ENCODE data around the gene ABHD2.
"Not testable (repeated sequence)": the region's sequence is repeated elsewhere in the genome, so short reads cannot be mapped to it uniquely, and the experiment has no call there.

ABHD2 gene

DNA sequence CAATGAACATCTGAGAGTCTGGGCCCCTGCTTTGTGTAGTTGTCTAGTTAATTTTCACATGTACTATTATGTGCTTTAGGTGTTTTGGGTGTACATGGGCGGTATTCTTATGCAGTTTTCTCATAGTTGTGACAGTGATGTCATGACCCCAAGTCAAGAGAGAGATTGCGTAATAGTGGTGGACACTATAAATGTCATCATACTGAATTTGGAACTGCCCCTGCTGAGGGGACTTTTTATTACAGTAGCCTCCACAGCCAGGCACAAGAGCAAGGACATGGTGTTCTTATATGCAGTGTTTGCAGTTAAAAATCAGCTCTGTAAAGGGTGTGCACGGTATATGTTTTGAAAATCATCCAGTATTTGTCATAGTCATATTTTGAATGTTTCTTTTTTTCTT is 29.5 kb downstream of the ABHD2 start:
- Histone ChIP-seq H3K36me3 (ENCODE audit: control insufficient read depth in 4 of 4, insufficient read depth in 4 of 4, low read length in 3 of 4) (peaks cover 15 to 76% (median 56%) of the 10 kb centered on the region in 4 experiments), H3K27me3 (replicated peaks in 2 of 5; ENCODE audit: control insufficient read depth in 4 of 5, insufficient read depth in 5 of 5, low read length in 4 of 5) (no peaks in the 10 kb centered on the region), H3K4me3 (ENCODE audit: control insufficient read depth in 1 of 7, extremely low read depth in 1 of 7, insufficient read depth in 4 of 7, low read depth in 2 of 7, low read length in 6 of 7) (no peak overlapping the region), H3K4me1 (ENCODE audit: control extremely low read depth in 1 of 4, control insufficient read depth in 4 of 4, insufficient read depth in 4 of 4, low read length in 3 of 4) (peaks cover 5 to 29% (median 13%) of the 10 kb centered on the region in 4 experiments), H3K9me3 (ENCODE audit: control extremely low read depth in 1 of 5, control insufficient read depth in 4 of 5, insufficient read depth in 2 of 5, low read depth in 1 of 5, low read length in 4 of 5) (no peaks in the 10 kb centered on the region), H3K27ac (ENCODE audit: insufficient read depth in 1 of 2, low read depth in 1 of 2, low read length in 2 of 2, poor library complexity in 1 of 2, severe bottlenecking in 2 of 2) (peak overlapping the region in 1 of 2 experiments; percentile 36)
- DNase-seq: no peak
- ChIA-PET CTCF (interaction anchor here (0.7 to 2.9 kb wide), 10 partner anchors 9 to 60 kb away, joined by 3 to 12 read pairs (median 4); no protein-coding TSS in a partner anchor), POLR2A (no interaction called here)
- WGBS (ENCODE audit: insufficient coverage): 100% methylated on average over 1 of the region's 3 CpGs

DNA sequence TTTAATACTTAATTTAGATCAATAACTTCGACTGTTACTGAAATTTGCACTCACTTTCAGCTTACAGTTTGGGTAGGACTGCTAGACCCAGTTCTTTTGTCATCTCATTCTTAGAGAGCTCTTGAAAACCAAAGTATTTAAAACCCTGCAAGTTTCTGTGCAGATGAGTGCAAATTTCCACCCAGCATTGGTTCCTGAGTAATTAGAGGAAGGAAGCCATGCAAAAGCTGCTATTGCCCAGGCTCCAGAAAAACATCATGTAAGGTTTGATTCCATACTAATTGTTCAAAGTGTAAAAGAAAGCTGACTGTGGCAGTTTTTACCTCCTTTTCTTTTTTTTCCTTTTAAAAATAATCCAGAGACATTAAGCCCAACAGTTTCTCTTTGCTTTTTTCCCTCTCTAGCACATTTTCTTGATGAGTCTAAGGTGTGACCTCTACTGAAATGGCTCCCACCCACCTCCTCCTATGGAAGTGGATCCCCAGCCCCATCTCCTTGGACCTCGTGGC is 30.3 kb downstream of the ABHD2 start:
- ChIA-PET CTCF (interaction anchor here (1.3 to 2.9 kb wide), 8 partner anchors 8 to 61 kb away, joined by 3 to 12 read pairs (median 6); no protein-coding TSS in a partner anchor), POLR2A (interaction anchor here (0.7 to 1.6 kb wide), 2 partner anchors 14 to 27 kb away, joined by 3 read pairs; no protein-coding TSS in a partner anchor)
- DNase-seq: peak in 2 of 3 donors; percentile 46 to 58
- Histone ChIP-seq H3K27me3 (replicated peaks in 2 of 5; ENCODE audit: control insufficient read depth in 4 of 5, insufficient read depth in 5 of 5, low read length in 4 of 5) (no peaks in the 10 kb centered on the region), H3K27ac (ENCODE audit: insufficient read depth in 1 of 2, low read depth in 1 of 2, low read length in 2 of 2, poor library complexity in 1 of 2, severe bottlenecking in 2 of 2) (peak overlapping the region in 1 of 2 experiments; percentile 36), H3K4me3 (ENCODE audit: control insufficient read depth in 1 of 7, extremely low read depth in 1 of 7, insufficient read depth in 4 of 7, low read depth in 2 of 7, low read length in 6 of 7) (no peak overlapping the region), H3K4me1 (ENCODE audit: control extremely low read depth in 1 of 4, control insufficient read depth in 4 of 4, insufficient read depth in 4 of 4, low read length in 3 of 4) (peaks cover 5 to 29% (median 13%) of the 10 kb centered on the region in 4 experiments), H3K36me3 (ENCODE audit: control insufficient read depth in 4 of 4, insufficient read depth in 4 of 4, low read length in 3 of 4) (peaks cover 19 to 81% (median 59%) of the 10 kb centered on the region in 4 experiments), H3K9me3 (ENCODE audit: control extremely low read depth in 1 of 5, control insufficient read depth in 4 of 5, insufficient read depth in 2 of 5, low read depth in 1 of 5, low read length in 4 of 5) (no peaks in the 10 kb centered on the region)
- WGBS (ENCODE audit: insufficient coverage): 75% methylated on average over 2 of the region's 2 CpGs

DNA sequence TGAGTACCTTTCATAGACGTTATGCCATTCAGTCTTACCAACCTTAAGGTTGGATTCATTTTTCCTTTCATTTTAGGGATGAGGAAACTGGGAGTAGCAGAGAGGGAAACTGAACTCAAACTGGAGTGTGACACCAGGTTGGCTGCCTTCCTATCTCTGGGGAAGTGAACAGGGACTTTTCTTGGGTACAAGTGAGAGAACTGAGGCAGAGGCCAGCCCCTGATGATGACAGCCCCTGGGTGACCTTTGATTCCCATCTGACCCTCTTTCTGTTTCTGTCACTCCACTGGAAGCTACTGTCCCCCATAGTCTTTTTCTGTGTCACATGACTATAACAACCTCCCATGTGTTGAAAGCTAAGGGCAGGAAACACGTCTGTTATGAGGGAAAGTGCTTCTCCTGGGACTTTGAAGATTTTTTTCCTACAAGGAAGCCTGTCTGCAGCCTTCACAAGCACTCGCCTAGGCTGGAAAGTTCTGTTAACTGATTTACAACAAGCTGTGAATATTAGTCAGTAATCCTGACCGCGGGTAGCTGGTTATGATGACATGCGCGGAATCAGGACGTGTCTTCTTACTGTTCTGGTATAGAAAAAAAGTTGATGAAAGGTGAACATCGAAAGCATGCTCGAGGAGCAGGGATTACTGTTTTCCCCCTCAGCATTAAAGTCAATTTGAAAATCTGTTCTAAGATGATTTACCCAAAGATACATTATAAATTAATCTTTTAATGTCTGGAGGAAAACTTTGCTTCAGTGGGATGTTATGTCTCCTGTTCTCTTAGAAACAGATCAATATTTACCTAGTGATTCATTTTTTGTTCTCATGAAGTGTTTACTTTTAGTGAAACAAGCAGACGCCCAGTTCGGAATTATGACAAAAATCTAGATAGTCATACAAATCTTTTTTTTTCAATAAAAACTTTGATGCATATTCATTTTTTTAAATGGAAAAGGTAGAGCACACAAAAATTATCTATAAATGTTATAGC is 31.5 kb downstream of the ABHD2 start:
- peaks cover 17 to 82% (median 58%) of the 10 kb centered on the region in 4 experiments for H3K36me3 ChIP-seq (ENCODE audit: control insufficient read depth in 4 of 4, insufficient read depth in 4 of 4, low read length in 3 of 4)
- H3K4me3 ChIP-seq (ENCODE audit: control insufficient read depth in 1 of 7, extremely low read depth in 1 of 7, insufficient read depth in 4 of 7, low read depth in 2 of 7, low read length in 6 of 7): no peak overlapping the region
- peaks cover 5 to 29% (median 12%) of the 10 kb centered on the region in 4 experiments for H3K4me1 ChIP-seq (ENCODE audit: control extremely low read depth in 1 of 4, control insufficient read depth in 4 of 4, insufficient read depth in 4 of 4, low read length in 3 of 4)
- WGBS (ENCODE audit: insufficient coverage): 96% methylated on average over 4 of the region's 12 CpGs
- CTCF ChIA-PET: interaction anchor here (1.3 to 3.9 kb wide), 8 partner anchors 9 to 62 kb away, joined by 3 to 13 read pairs (median 7); no protein-coding TSS in a partner anchor
- H3K27ac ChIP-seq (ENCODE audit: insufficient read depth in 1 of 2, low read depth in 1 of 2, low read length in 2 of 2, poor library complexity in 1 of 2, severe bottlenecking in 2 of 2): no peak overlapping the region
- H3K27me3 ChIP-seq (replicated peaks in 2 of 5; ENCODE audit: control insufficient read depth in 4 of 5, insufficient read depth in 5 of 5, low read length in 4 of 5): no peaks in the 10 kb centered on the region
- DNase-seq: no peak
- POLR2A ChIA-PET: interaction anchor here (1.6 kb wide), 1 partner anchor 29 kb away, joined by 3 read pairs; no protein-coding TSS in a partner anchor
- no peaks in the 10 kb centered on the region for H3K9me3 ChIP-seq (ENCODE audit: control extremely low read depth in 1 of 5, control insufficient read depth in 4 of 5, insufficient read depth in 2 of 5, low read depth in 1 of 5, low read length in 4 of 5)

DNA sequence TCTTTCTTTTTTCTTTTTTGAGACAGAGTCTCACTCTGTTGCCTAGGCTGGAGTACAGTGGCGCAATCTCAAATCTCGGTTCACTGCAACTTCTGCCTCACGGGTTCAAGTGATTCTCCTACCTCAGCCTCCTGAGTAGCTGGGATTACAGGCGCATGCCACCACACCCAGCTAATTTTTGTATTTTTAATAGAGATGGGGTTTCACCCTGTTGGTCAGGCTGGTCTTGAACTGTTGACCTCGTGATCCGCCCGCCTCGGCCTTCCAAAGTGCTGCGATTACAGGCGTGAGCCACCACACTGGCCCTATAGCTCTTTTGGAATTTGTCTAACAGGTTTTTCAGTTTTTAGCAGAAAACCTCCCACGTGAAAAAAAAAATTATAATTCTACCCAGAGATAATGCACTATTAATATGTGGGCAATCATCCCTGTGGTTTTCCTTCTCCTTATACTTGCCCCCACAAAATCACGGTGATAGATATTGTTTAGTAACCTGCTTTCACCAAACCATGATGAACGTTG is 32.3 kb downstream of the ABHD2 start:
- H3K4me3 ChIP-seq (ENCODE audit: control insufficient read depth in 1 of 7, extremely low read depth in 1 of 7, insufficient read depth in 4 of 7, low read depth in 2 of 7, low read length in 6 of 7); H3K9me3 ChIP-seq (ENCODE audit: control extremely low read depth in 1 of 5, control insufficient read depth in 4 of 5, insufficient read depth in 2 of 5, low read depth in 1 of 5, low read length in 4 of 5); H3K27ac ChIP-seq (ENCODE audit: insufficient read depth in 1 of 2, low read depth in 1 of 2, low read length in 2 of 2, poor library complexity in 1 of 2, severe bottlenecking in 2 of 2); POLR2A ChIA-PET; DNase-seq; H3K27me3 ChIP-seq (replicated peaks in 2 of 5; ENCODE audit: control insufficient read depth in 4 of 5, insufficient read depth in 5 of 5, low read length in 4 of 5): not testable (repeated sequence)
- CTCF ChIA-PET: interaction anchor here (1.3 to 3.9 kb wide), 5 partner anchors 9 to 51 kb away, joined by 3 to 13 read pairs (median 7); no protein-coding TSS in a partner anchor
- 93% methylated on average over 8 of the region's 13 CpGs for WGBS (ENCODE audit: insufficient coverage)
- H3K36me3 ChIP-seq (ENCODE audit: control insufficient read depth in 4 of 4, insufficient read depth in 4 of 4, low read length in 3 of 4): peaks cover 15 to 80% (median 54%) of the 10 kb centered on the region in 4 experiments
- peaks cover 5 to 26% (median 10%) of the 10 kb centered on the region in 4 experiments for H3K4me1 ChIP-seq (ENCODE audit: control extremely low read depth in 1 of 4, control insufficient read depth in 4 of 4, insufficient read depth in 4 of 4, low read length in 3 of 4)

DNA sequence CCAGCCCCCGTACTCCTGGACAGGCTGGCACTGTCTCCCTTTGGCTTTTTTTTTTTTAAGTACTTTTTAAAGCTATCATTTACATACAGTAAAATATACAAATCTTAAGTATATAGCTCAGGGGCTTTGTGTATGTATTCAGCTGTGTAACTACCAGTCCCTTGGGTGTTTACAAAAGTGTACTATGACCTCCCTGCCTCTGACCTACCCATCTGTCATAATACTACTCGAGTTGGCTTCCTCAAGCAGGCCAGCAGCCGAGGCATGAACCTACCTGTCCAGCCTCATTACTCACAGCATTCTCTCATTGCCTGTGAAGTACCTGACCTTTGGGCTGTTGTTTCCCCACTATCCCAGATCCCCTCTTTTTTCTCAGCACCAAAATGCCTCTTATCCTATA is 33.2 kb downstream of the ABHD2 start:
- Histone ChIP-seq H3K27ac (ENCODE audit: insufficient read depth in 1 of 2, low read depth in 1 of 2, low read length in 2 of 2, poor library complexity in 1 of 2, severe bottlenecking in 2 of 2) (no peak overlapping the region), H3K36me3 (ENCODE audit: control insufficient read depth in 4 of 4, insufficient read depth in 4 of 4, low read length in 3 of 4) (peaks cover 19 to 80% (median 54%) of the 10 kb centered on the region in 4 experiments), H3K4me3 (ENCODE audit: control insufficient read depth in 1 of 7, extremely low read depth in 1 of 7, insufficient read depth in 4 of 7, low read depth in 2 of 7, low read length in 6 of 7) (no peak overlapping the region), H3K9me3 (ENCODE audit: control extremely low read depth in 1 of 5, control insufficient read depth in 4 of 5, insufficient read depth in 2 of 5, low read depth in 1 of 5, low read length in 4 of 5) (no peaks in the 10 kb centered on the region), H3K4me1 (ENCODE audit: control extremely low read depth in 1 of 4, control insufficient read depth in 4 of 4, insufficient read depth in 4 of 4, low read length in 3 of 4) (peaks cover 5 to 26% (median 10%) of the 10 kb centered on the region in 4 experiments), H3K27me3 (replicated peaks in 2 of 5; ENCODE audit: control insufficient read depth in 4 of 5, insufficient read depth in 5 of 5, low read length in 4 of 5) (no peaks in the 10 kb centered on the region)
- DNase-seq: no peak
- POLR2A ChIA-PET: no interaction called here
- CTCF ChIA-PET: interaction anchor here (1.7 to 3.9 kb wide), 3 partner anchors 9 to 50 kb away, joined by 4 to 13 read pairs (median 10); no protein-coding TSS in a partner anchor
- 93% methylated on average over 2 of the region's 3 CpGs for WGBS (ENCODE audit: insufficient coverage)

DNA sequence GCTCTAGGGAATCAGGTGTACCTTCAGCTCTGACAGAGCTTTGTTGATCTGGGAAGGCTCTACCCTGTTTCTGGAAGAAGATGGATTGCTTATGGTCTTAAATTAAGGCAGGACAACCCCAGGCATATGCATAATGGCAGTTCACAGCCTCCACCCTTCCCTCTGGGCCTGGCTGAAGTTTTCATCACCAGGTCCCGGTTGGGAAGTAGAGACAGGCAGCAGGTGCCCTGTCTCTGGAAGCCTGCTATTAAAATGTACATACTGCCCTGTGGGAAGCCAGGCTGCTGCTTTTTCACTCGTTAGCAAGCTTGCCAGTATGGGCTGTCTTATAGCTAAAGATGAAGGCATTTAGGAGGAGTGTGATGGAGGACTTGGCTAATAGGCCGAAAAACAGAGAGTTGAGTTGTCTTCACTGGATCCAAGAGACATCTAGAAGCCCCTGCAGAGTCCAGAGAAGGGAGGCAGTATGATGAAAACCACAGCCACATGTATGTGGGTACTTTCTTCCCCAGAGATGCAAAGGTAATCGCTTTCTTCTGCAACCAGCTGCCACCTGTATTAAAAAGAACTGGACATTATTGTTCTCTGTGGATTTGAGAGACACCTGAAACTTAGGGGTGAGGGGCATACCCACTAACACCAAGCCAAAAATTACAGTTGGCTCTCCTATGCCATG is 34.4 kb downstream of the ABHD2 start:
- Histone ChIP-seq H3K4me1 (ENCODE audit: control extremely low read depth in 1 of 4, control insufficient read depth in 4 of 4, insufficient read depth in 4 of 4, low read length in 3 of 4) (peaks cover 5 to 22% (median 8%) of the 10 kb centered on the region in 4 experiments), H3K27ac (ENCODE audit: insufficient read depth in 1 of 2, low read depth in 1 of 2, low read length in 2 of 2, poor library complexity in 1 of 2, severe bottlenecking in 2 of 2) (no peak overlapping the region), H3K9me3 (ENCODE audit: control extremely low read depth in 1 of 5, control insufficient read depth in 4 of 5, insufficient read depth in 2 of 5, low read depth in 1 of 5, low read length in 4 of 5) (no peaks in the 10 kb centered on the region), H3K4me3 (ENCODE audit: control insufficient read depth in 1 of 7, extremely low read depth in 1 of 7, insufficient read depth in 4 of 7, low read depth in 2 of 7, low read length in 6 of 7) (no peak overlapping the region), H3K36me3 (ENCODE audit: control insufficient read depth in 4 of 4, insufficient read depth in 4 of 4, low read length in 3 of 4) (peaks cover 20 to 79% (median 53%) of the 10 kb centered on the region in 4 experiments), H3K27me3 (replicated peaks in 2 of 5; ENCODE audit: control insufficient read depth in 4 of 5, insufficient read depth in 5 of 5, low read length in 4 of 5) (no peaks in the 10 kb centered on the region)
- ChIA-PET POLR2A (no interaction called here), CTCF (interaction anchor here (0.9 to 3.9 kb wide), 3 partner anchors 28 to 49 kb away, joined by 3 to 13 read pairs (median 4); no protein-coding TSS in a partner anchor)
- DNase-seq: no peak
- 96% methylated on average over 4 of the region's 4 CpGs for WGBS (ENCODE audit: insufficient coverage)

Measured in common myeloid progenitor, CD34-positive (primary cell).